ENCODE data around the gene SLC24A3. TPM values are rescaled to one million over a fixed set of nuclear protein-coding genes. Genes with fewer than 3 reads are reported as not detected.
A peak's percentile ranks its signal among the peaks of the same experiment; 100 is the strongest.

The SLC24A3 gene
- polyA plus RNA-seq, 1 donor = 9.9 TPM

- Histone ChIP-seq H3K4me1 (ENCODE audit: control insufficient read depth, insufficient read depth, low read length) (no peaks in the 10 kb centered on the region), H3K36me3 (ENCODE audit: control insufficient read depth, insufficient read depth, low read length) (peaks cover 5% of the 10 kb centered on the region), H3K9me3 (ENCODE audit: control insufficient read depth, low read depth, low read length) (peaks cover 8% of the 10 kb centered on the region), H3K4me3 (ENCODE audit: low read length) (no peak overlapping the region), H3K27me3 (ENCODE audit: control insufficient read depth, insufficient read depth, low read length) (peaks cover 5% of the 10 kb centered on the region), H3K27ac (ENCODE audit: low read length) (no peak overlapping the region)
- no peak for DNase-seq
- WGBS (ENCODE audit: insufficient coverage, low lambda C conversion rate) = no CpG with 5 or more reads among the region's 5 CpGs
Measured at GRCh38 chr20:19679900-19680495, 467.6 kb downstream of the SLC24A3 start.

- Histone ChIP-seq H3K4me3 (ENCODE audit: low read length) (no peak overlapping the region), H3K4me1 (ENCODE audit: control insufficient read depth, insufficient read depth, low read length) (no peaks in the 10 kb centered on the region), H3K27ac (ENCODE audit: low read length) (no peak overlapping the region), H3K36me3 (ENCODE audit: control insufficient read depth, insufficient read depth, low read length) (peaks cover 5% of the 10 kb centered on the region), H3K27me3 (ENCODE audit: control insufficient read depth, insufficient read depth, low read length) (peaks cover 2% of the 10 kb centered on the region), H3K9me3 (ENCODE audit: control insufficient read depth, low read depth, low read length) (peaks cover 8% of the 10 kb centered on the region)
- no CpG with 5 or more reads among the region's 2 CpGs for WGBS (ENCODE audit: insufficient coverage, low lambda C conversion rate)
- DNase-seq = no peak
Measured at GRCh38 chr20:19682249-19682648, 469.8 kb downstream of the SLC24A3 start.

DNA sequence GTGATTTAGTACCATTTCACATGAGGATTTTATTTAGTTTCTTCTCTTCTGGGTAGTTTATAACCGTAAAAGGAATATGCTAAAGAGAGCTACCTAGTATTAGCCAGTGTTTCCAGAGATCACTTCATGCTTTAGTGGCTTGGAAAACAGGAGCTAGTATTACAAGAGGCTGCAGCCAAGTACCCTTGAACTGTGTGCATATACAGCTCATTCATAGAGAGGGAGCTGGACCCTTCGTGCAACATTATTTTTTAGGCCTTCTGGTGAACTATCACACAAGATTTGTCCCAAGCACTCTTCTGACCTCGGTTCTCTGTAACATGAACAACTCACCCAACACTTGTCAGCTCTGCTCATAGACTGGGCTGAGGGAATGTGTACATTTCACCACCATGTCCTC is 470.7 kb downstream of the SLC24A3 start:
- H3K27me3 ChIP-seq (ENCODE audit: control insufficient read depth, insufficient read depth, low read length) = peaks cover 2% of the 10 kb centered on the region
- no peak overlapping the region for H3K4me3 ChIP-seq (ENCODE audit: low read length)
- WGBS (ENCODE audit: insufficient coverage, low lambda C conversion rate) = no CpG with 5 or more reads among the region's 3 CpGs
- no peak for DNase-seq
- peaks cover 8% of the 10 kb centered on the region for H3K9me3 ChIP-seq (ENCODE audit: control insufficient read depth, low read depth, low read length)
- H3K36me3 ChIP-seq (ENCODE audit: control insufficient read depth, insufficient read depth, low read length) = peaks cover 5% of the 10 kb centered on the region
- H3K27ac ChIP-seq (ENCODE audit: low read length) = no peak overlapping the region
- H3K4me1 ChIP-seq (ENCODE audit: control insufficient read depth, insufficient read depth, low read length) = no peaks in the 10 kb centered on the region

- Histone ChIP-seq H3K4me1 (ENCODE audit: control insufficient read depth, insufficient read depth, low read length) (no peaks in the 10 kb centered on the region), H3K9me3 (ENCODE audit: control insufficient read depth, low read depth, low read length) (peaks cover 8% of the 10 kb centered on the region), H3K27ac (ENCODE audit: low read length) (no peak overlapping the region), H3K36me3 (ENCODE audit: control insufficient read depth, insufficient read depth, low read length) (peaks cover 5% of the 10 kb centered on the region), H3K27me3 (ENCODE audit: control insufficient read depth, insufficient read depth, low read length) (peaks cover 2% of the 10 kb centered on the region), H3K4me3 (ENCODE audit: low read length) (no peak overlapping the region)
- no peak for DNase-seq
- WGBS (ENCODE audit: insufficient coverage, low lambda C conversion rate) = no CpG with 5 or more reads among the region's 3 CpGs
Measured at GRCh38 chr20:19683822-19684221, 471.4 kb downstream of the SLC24A3 start.

DNA sequence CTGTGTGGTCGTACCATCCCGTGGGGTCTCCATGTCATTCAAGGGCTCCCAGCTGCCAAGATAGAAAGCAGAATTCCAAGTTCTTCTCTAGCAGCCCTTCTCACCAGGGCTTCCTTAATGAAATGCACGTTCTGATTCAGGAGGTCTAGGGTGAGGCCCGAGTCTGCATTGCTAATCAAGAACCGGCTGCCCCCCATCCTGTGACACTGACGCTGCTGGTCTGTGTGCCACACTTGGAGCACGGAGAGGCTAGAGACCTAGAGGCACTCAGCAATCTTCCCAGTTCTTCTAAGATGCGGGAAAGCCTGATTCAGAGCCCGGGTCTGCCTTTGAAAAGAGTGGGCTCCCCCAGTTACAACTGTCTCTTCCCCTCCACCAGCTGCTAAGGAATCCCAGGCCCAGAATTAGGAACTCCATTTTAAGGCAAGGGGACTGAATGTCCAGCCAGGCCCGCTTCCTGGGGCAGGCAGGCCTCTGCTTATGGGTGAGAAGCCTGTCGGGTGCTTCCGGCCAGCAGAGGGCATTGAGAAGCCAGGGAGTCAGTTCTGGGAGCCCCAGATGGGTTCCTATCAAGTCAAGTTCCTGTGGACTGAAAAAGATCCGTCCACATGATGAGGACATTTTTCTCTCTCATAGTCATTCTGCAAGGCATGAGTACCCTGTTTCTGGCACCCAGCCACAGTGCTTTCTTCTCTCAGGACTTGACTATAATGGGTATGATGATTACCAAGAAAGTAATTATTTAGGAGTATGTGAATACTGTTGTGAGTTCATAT is 475.8 kb downstream of the SLC24A3 start:
- DNase-seq = peak; percentile 42 to 57
- WGBS (ENCODE audit: insufficient coverage, low lambda C conversion rate) = no CpG with 5 or more reads among the region's 13 CpGs
- Histone ChIP-seq H3K4me1 (ENCODE audit: control insufficient read depth, insufficient read depth, low read length) (peaks cover 6% of the 10 kb centered on the region), H3K4me3 (ENCODE audit: low read length) (no peak overlapping the region), H3K27ac (ENCODE audit: low read length) (no peak overlapping the region), H3K36me3 (ENCODE audit: control insufficient read depth, insufficient read depth, low read length) (peaks cover 5% of the 10 kb centered on the region), H3K27me3 (ENCODE audit: control insufficient read depth, insufficient read depth, low read length) (peaks cover 2% of the 10 kb centered on the region), H3K9me3 (ENCODE audit: control insufficient read depth, low read depth, low read length) (no peaks in the 10 kb centered on the region)

- WGBS (ENCODE audit: insufficient coverage, low lambda C conversion rate) = 50% methylated on average over 1 of the region's 5 CpGs
- no peak for DNase-seq
- Histone ChIP-seq H3K4me3 (ENCODE audit: low read length) (no peak overlapping the region), H3K4me1 (ENCODE audit: control insufficient read depth, insufficient read depth, low read length) (peaks cover 6% of the 10 kb centered on the region), H3K27ac (ENCODE audit: low read length) (no peak overlapping the region), H3K27me3 (ENCODE audit: control insufficient read depth, insufficient read depth, low read length) (no peaks in the 10 kb centered on the region), H3K9me3 (ENCODE audit: control insufficient read depth, low read depth, low read length) (no peaks in the 10 kb centered on the region), H3K36me3 (ENCODE audit: control insufficient read depth, insufficient read depth, low read length) (no peaks in the 10 kb centered on the region)
Measured at GRCh38 chr20:19690462-19690861, 478.0 kb downstream of the SLC24A3 start.

DNA sequence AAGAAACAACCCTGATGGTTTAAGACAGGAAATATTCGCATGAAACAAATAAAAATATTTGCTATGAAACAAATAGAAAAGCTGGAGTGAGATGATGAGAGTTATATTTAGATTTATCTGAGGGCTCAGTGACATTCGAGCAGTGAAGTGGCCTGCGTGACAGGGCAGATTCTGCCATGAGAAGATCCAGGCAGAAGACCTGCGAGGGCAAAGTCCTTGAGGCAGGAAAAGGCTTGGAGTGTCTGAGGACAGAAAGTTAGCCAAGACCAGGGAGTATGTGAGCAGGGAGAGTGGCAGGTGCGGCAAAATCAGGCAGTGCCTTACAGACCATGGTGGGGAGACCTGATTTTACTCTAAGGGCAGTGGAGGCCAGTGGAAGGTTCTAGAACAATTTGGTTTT is 478.7 kb downstream of the SLC24A3 start:
- Histone ChIP-seq H3K4me3 (ENCODE audit: low read length) (no peak overlapping the region), H3K27me3 (ENCODE audit: control insufficient read depth, insufficient read depth, low read length) (no peaks in the 10 kb centered on the region), H3K36me3 (ENCODE audit: control insufficient read depth, insufficient read depth, low read length) (no peaks in the 10 kb centered on the region), H3K27ac (ENCODE audit: low read length) (no peak overlapping the region), H3K9me3 (ENCODE audit: control insufficient read depth, low read depth, low read length) (no peaks in the 10 kb centered on the region), H3K4me1 (ENCODE audit: control insufficient read depth, insufficient read depth, low read length) (peaks cover 6% of the 10 kb centered on the region)
- 100% methylated on average over 1 of the region's 5 CpGs for WGBS (ENCODE audit: insufficient coverage, low lambda C conversion rate)
- peak; percentile 39 to 68 for DNase-seq

- no peaks in the 10 kb centered on the region for H3K27me3 ChIP-seq (ENCODE audit: control insufficient read depth, insufficient read depth, low read length)
- no peaks in the 10 kb centered on the region for H3K9me3 ChIP-seq (ENCODE audit: control insufficient read depth, low read depth, low read length)
- H3K36me3 ChIP-seq (ENCODE audit: control insufficient read depth, insufficient read depth, low read length) = no peaks in the 10 kb centered on the region
- DNase-seq = no peak
- no peak overlapping the region for H3K4me3 ChIP-seq (ENCODE audit: low read length)
- H3K27ac ChIP-seq (ENCODE audit: low read length) = no peak overlapping the region
- peaks cover 6% of the 10 kb centered on the region for H3K4me1 ChIP-seq (ENCODE audit: control insufficient read depth, insufficient read depth, low read length)
- WGBS (ENCODE audit: insufficient coverage, low lambda C conversion rate) = 83% methylated on average over 1 of the region's 4 CpGs
Measured at GRCh38 chr20:19692100-19692499, 479.7 kb downstream of the SLC24A3 start.

DNA sequence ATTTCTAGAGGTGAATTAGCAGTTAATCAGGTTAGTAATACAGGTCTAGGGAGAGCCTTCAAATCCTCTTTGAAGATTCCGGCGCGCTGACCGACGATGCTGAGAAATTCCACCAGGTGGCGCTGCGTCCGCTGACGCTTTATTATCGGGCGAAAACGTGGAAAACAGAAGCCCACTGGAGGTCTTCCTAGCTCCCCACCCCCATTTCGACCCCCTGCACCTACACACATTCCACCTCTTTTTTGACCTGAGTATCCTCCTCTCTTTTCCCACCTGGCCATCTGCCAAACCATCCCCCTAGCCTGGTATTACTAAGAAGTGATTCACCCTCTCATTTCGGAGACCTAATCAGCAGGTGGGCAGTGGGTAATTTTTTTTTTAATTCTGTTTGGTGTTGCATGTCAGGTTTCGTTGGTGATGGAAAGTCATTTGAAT is 480.3 kb downstream of the SLC24A3 start:
- peak; percentile 19 to 46 for DNase-seq
- Histone ChIP-seq H3K4me3 (ENCODE audit: low read length) (no peak overlapping the region), H3K4me1 (ENCODE audit: control insufficient read depth, insufficient read depth, low read length) (peaks cover 6% of the 10 kb centered on the region), H3K27ac (ENCODE audit: low read length) (no peak overlapping the region), H3K27me3 (ENCODE audit: control insufficient read depth, insufficient read depth, low read length) (no peaks in the 10 kb centered on the region), H3K36me3 (ENCODE audit: control insufficient read depth, insufficient read depth, low read length) (no peaks in the 10 kb centered on the region), H3K9me3 (ENCODE audit: control insufficient read depth, low read depth, low read length) (no peaks in the 10 kb centered on the region)
- 58% methylated on average over 2 of the region's 15 CpGs for WGBS (ENCODE audit: insufficient coverage, low lambda C conversion rate)

DNA sequence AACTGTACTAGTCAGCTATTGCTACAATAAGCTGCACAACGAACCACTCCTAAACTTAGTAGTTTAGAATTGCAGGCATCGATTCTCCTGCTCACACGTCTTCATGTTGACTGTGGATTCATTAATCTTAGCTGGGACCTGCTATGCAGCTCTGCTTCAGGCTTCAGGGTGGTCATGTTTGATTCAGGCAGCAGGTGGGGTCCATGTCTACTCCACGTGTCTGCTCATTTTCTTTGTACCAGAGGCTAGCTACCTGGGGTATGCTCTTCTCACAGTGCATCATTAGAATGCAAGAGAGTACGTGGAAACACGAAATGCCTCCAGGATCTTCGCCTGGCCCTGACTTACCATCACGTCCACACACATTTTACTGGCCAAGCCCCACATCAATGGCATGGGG is 481.1 kb downstream of the SLC24A3 start:
- H3K4me1 ChIP-seq (ENCODE audit: control insufficient read depth, insufficient read depth, low read length) = peaks cover 6% of the 10 kb centered on the region
- no peaks in the 10 kb centered on the region for H3K36me3 ChIP-seq (ENCODE audit: control insufficient read depth, insufficient read depth, low read length)
- no peak for DNase-seq
- no peaks in the 10 kb centered on the region for H3K27me3 ChIP-seq (ENCODE audit: control insufficient read depth, insufficient read depth, low read length)
- H3K27ac ChIP-seq (ENCODE audit: low read length) = no peak overlapping the region
- no peak overlapping the region for H3K4me3 ChIP-seq (ENCODE audit: low read length)
- no CpG with 5 or more reads among the region's 8 CpGs for WGBS (ENCODE audit: insufficient coverage, low lambda C conversion rate)
- H3K9me3 ChIP-seq (ENCODE audit: control insufficient read depth, low read depth, low read length) = no peaks in the 10 kb centered on the region
